GM19452 (cell line): ENCODE measurements around the gene ABHD12.

Experiments
- ATAC-seq: cut with Tn5 transposase; IDR thresholded peaks from one replicate; pipeline ENCODE4 v1.9.1; 2021; ENCODE audit not compliant: unreplicated experiment

ABHD12 gene

GRCh38 chr20:25258828-25259227, 131.8 kb downstream of the ABHD12 start:
- no peak for ATAC-seq

GRCh38 chr20:25258476-25258805, 132.2 kb downstream of the ABHD12 start:
- ATAC-seq, result no peak

GRCh38 chr20:25257756-25258475, 132.7 kb downstream of the ABHD12 start:
- ATAC-seq, result no peak

- no peak for ATAC-seq
Observed at GRCh38 chr20:25257130-25257529, 133.5 kb downstream of the ABHD12 start.

DNA sequence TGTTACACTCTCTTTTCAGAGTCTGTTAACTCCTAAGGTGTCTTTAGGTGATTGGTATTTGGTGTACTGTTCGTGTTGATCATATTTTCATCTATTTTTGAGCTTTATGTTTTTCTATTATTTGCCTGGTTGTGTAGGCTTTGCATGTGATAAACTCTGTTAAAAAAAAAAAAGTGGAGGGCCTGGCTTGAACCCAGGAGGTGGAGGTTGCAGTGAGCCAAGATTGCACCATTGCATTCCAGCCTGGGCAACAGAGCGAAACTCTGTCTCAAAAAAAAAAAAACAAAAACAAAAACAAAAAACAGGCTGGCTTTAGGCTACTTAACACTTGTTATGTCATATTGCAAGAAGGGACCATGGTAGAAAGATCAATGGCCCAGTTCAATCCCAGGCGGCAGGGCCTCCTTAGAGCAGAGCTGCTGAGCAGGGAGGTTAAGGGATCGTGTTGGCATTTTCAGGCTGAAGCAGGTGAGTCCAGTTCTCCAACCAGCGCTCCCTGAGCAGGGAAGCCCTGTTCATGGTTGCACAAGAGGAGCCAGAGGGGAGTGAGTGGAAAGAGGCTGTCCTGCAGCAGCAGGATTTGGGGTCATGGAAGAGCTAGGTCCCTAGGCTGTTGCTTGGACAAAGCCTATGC, 134.3 kb downstream of the ABHD12 start:
- no peak for ATAC-seq

- no peak for ATAC-seq
Observed at GRCh38 chr20:25254986-25255680, 135.5 kb downstream of the ABHD12 start.

DNA sequence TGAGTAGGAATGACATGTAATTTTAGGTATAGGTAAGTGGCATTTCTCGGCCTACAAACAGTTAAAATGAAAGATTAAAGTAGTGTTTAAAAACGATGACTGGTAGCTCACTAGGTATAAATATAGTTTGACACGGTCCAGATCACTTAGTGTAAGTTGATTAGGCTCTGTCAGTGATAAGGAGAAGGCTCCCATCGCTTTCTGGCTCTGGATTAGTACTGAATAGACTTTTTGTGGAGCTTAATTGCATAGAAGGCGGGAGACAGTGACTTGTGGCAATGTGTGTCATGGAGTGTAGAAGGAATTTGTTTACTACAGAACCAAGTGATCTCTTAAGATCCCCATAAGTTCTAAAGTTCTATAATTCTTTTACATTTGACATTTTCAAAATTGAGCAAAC, 136.1 kb downstream of the ABHD12 start:
- no peak for ATAC-seq

- no peak for ATAC-seq
Observed at GRCh38 chr20:25253606-25254275, 136.9 kb downstream of the ABHD12 start.

DNA sequence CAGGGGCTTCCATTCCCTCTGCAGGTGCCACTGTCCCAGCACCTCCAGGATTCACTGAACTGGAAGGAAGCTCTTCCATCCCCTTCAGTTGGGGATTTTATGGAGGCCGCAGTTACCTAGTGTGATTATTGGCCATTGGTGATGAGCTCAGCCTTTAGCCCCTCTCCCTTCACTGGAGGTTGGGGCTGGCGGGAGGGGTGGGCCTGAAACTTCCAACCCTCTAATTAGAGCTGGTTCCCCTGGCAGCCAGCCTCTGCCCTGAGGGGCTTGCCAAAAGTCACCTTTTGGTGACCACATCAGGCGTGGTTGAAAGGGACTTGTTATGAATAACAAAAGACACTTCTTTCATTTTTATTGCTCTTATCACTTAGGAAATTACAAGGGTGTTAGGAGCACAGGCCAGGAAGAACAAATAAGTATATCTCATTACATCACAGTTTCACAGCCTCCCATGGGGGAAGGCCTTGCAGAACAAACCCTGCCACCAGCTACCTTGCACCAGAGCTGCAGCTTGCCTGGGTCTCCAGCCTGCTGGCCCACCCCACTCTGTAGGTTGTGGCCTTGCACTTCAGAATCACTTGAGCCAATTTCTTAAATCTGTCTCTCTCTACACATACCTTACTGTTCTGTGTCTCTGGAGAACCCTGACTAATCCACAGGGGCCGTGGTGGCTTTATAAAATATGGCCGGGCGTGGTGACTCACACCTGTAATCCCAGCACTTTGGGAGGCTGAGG, 137.8 kb downstream of the ABHD12 start:
- ATAC-seq, result no peak

DNA sequence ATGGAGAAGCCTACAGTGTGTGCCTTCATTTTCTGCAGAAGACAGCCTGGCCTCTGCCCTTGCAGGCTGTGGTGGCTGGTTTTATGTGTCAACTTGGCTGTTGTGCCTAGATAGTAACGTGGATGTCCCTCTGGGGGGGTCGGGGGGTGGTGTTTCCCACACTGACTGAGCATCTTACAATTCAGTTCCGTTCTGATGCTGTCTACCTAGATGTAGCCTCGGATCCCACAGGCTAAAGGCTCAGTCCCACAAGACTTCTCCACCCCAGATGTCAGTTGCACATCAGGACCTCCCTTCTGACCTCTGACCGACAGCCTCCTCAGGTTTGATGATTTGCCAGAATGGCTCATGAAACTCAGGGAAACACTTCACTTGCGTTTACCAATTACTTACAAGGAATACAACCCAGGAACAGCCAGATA, 138.4 kb downstream of the ABHD12 start:
- ATAC-seq, result no peak

GRCh38 chr20:25251558-25251957, 139.1 kb downstream of the ABHD12 start:
- no peak for ATAC-seq

- ATAC-seq, result no peak
Observed at GRCh38 chr20:25251019-25251418, 139.6 kb downstream of the ABHD12 start.

DNA sequence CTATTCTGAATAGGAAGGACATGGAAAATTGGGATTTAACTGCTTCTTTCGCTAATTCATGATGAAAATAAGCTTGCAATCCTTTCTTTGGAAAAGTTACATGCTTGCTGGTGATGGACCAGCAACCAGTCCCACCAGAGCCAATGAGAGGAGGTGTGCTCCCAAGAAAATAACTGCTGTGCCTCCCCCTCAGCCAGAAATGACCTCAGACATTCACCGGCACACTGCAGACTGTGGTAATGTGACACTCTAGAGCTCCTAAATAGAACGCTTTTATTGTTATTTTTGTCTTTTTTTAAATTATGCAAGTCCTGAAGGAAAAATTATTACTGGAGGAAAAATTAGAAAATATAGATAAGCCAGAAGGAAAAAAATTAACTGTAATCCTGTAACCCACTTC, 140.1 kb downstream of the ABHD12 start:
- no peak for ATAC-seq
